ENCODE data around the gene APC.
"Not testable (repeated sequence)": the region's sequence is repeated elsewhere in the genome, so short reads cannot be mapped to it uniquely, and the experiment has no call there.

Gene APC

DNA sequence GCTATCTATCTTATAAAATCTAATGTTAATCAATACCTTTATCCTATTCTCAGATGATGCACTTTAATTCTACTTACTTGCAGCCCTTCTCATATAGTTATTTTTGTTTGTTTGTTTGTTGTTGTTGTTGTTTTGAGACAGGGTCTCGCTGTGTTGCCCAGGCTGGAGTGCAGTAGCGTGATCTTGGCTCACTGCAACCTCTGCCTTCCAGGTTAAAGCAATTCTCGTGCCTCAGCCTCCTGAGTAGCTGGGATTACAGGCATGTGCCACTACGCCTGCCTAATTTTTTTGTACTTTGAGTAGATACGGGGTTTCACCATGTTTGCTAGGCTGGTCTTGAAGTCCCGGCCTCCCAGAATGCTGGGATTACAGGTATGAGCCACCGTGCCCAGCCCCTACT, 20.8 kb upstream of the APC start:
- not testable (repeated sequence) for DNase-seq (ENCODE audit: low read depth)

DNA sequence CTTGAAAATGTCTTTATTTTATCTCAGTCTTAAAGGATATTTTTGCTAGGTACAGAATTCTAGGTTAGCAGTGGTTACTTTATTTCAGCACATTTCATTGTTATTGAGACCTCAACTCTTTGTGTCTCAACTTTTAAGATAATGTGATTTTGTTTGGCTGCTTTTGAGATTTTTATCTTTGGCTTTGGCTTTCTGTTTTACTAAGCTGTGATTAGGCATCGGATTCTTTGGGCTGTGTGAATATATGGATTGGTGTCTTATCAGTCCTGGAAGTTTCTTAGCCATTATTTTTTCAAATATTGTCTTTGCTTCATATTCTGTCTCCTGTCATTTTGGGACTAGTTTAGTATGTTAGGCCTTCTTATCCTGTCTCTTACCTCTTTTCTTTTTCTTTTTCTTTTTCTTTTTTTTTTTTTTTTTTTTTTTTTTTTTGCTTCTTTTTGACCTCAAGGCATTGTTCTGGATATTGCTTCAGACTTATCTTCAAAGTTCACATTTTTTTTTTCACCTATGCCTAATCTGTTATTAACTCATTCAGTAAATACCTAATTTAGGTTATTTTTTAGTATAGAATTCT, 20.1 kb upstream of the APC start:
- no peak for DNase-seq (ENCODE audit: low read depth)

DNA sequence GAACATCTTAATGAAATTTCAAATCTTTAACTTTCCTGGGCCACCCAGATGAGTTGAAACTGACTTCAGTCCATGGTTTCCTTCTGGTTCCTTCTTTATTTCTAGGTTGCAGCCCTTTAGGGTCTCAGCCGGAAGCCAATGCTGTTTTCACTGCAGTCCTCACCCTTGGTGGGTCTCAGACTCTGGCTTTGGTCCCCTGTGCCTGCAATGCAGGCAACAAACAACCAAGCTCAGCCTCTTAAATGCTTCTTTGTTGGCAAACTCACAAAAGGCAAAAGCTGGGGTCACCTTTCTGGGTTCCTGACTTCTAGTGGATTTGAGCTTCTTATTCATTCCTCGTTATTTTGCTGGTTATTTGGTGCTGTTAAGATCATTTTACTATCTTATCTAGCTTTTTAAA, 19.3 kb upstream of the APC start:
- DNase-seq (ENCODE audit: low read depth): no peak

DNA sequence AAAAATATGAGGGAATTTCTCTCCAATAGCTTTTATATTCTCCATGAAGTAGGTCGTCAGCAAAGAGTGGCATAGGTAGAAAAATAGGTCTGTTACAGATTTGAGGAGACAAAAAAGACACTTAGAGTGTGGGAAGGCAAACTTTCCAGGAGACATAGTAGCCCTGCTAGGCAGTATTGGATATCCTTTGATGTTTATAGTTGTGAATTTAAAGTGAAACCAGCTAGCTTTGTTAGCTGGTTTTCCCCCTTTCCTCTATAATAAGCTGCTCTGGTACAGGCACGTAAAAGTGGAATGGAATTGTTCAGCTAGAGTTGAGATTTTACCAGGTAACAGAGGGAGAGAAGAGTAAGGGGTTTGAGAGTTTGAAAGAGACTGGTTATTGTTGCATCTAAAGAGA, 17.1 kb upstream of the APC start:
- DNase-seq (ENCODE audit: low read depth): no peak

DNA sequence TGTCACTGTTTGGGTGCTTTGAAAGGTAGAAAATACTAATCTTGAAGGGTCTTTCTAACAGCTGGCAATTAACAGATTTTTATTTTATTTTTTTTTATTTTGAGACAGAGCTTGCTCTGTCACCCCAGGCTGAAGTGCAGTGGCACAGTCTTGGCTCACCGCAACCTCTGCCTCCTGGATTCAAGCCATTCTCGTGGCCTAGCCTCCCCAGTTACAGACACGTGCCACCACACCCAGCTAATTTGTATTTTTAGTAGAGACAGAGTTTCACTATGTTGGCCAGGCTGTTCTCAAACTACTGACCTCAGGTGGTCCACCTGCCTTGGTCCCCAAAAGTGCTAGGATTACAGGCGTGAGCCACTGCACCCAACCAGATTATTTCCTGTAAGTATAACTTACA, 12.8 kb upstream of the APC start:
- no peak for DNase-seq (ENCODE audit: low read depth)

DNA sequence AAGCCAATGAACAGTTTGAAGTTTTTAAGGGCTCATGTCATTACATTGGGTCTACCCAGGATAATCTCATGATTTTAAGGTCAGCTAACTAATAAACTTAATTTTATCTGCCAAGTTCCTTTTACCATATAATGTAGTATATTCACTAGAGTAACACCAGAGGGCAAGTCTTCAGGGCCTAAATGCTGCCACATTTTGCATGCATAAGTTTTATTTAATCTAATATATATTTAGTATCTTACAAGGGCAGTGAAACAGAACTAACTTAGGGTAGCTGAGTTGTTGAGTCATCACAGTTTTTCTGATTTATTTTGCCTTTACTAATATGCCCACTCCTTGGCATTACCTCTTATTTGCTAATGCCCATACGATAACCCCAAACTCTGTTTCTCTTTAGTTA, 8.1 kb upstream of the APC start:
- no peak for DNase-seq (ENCODE audit: low read depth)

DNA sequence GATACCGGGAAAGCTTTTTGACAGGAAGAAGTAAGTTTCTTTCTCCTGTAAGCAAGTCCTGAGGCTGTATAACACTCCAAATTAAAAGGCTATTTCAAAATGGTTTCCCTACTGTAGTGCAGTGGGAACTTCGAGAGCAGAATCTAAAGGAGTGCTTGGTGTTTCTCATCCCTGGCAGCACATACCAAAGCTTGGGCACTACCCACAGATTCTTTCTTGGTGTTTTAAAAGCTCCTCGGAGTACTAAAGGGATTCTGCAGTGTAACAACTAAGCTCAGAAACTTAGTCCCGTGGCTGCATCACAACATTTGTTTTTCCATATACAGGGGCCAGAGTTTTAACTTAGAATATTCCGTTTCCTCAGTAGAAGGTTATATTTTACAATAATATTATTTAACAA, 5.6 kb upstream of the APC start:
- no peak for DNase-seq (ENCODE audit: low read depth)

DNA sequence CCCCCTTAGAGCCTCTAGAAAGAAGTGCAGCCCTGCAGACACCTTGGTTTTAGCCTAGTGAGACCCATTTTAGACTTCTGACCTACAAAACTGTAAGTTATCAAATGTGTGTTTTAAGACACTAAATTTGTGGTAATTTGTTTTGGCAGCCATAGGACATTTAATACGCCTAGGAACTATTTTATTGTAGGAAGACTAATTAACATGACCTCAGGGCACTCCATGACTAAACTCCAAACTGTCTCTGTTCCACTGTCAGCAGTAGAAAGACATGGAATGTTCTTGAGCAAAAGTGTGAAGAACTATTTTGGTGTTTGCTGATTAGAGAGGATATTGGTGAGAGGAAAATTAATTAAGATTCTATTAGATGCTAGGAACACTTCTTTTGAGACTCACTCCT, 4.1 kb upstream of the APC start:
- DNase-seq (ENCODE audit: low read depth): no peak

DNA sequence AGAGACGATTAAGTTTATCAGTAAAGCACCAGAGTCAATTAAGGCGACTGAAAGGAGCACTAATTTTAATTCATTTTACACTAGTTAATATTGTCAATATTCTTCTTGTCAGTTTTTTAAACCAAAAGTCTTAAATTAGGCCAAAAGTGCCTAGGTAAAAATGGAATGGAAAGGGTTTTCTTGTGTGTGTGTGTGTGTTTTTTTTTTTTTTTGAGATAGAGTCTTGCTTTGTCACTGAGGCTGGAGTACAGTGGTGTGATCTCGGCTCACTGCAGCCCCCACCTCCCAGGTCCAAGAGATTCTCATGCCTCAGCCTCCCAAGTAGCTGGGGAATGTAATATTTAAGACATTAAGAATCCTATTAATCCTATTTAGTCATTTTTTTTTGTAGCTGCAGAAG, 3.1 kb upstream of the APC start:
- DNase-seq (ENCODE audit: low read depth): no peak

DNA sequence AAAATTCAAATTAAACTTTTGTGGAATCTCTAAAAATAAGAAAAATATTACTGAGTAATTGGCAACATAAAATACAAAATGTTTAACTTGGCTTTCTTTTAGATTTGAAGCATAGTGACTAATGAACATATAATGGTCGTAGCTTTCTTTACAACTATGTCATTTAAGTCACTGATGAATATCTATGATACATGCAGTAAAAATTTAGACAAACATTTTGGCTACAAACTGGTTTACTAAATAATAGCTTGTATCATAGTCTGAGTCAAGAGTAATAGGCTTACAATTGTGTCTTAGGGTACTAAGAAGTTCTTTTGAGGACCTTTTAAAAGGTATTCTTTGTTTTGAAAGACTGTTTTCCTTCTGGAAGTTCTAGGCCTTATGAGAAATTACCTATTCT, 2.0 kb upstream of the APC start:
- no peak for DNase-seq (ENCODE audit: low read depth)

DNA sequence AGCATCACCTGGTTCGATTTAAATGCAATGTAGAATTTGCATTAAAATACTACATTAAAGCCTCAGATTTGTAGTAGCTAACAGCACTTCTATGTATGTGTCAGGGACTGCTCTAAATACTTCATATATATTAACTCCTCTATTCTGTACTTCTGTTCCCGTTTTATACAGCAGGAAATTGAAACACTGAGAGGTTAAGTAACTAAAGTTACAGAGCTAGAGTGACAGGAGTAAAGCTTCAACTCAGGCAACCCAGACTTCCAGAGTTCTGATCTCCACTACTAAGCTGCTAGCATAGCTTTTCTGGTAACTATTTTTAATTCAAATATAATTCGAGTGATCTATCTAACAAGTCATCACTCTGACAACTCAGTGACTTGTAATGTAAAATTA, 619 bp upstream of the APC start:
- no peak for DNase-seq (ENCODE audit: low read depth)

DNA sequence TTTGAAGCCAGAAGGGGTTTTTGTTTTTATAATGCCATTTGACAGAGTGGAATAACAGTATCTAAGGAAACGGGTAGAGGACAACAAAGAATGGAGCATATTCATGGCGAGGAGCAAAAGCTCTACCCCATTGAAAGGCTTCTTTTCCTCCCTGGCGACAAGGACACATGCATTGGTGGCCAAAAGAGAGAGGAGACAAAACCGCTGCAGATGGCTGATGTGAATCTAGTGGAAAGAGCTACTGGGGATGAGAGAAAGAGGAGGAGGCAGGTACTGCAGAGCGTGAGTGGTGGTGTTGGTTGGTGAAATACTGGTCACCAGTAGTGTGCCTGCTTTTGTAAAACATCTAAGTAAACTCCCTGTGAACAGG, 491 bp downstream of the APC start:
- DNase-seq (ENCODE audit: low read depth): no peak

DNA sequence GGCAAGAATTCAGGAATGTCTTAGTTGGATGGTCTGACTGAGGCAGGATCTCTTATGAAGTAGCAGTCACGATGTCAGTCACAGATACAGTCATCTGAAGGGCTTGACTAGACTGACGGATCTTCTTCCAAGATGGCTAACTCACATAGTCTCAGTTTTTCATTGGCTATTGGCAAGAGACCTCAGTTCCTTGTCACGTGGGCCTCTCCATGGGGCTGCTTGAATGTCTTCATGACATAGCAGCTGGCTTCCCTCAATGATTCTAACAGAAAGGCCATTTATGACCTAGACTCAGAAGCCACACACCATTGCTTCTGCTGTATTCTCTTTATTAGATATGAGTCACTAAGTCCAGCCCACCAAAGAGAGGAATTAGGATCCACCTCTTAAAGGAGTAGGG, 4.7 kb downstream of the APC start:
- no peak for DNase-seq (ENCODE audit: low read depth)

DNA sequence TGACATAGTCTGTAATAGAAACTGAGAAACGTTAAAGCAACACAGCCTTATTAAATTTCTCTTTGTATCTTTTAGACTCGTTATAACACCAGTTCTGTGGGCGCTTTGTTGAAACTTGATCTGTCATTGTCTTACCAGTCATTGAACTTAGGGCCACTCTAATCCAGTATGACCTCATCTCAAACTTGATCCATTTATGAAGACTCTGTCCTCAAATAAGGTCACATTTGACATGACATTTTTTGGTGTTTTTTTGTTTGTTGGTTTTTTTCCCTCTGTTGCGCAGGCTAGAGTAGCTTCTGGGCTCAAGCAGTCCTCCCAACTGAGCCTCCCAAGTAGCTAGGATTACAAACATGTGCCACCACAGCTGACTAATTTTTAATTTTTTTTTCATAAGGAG, 5.9 kb downstream of the APC start:
- DNase-seq (ENCODE audit: low read depth): no peak

DNA sequence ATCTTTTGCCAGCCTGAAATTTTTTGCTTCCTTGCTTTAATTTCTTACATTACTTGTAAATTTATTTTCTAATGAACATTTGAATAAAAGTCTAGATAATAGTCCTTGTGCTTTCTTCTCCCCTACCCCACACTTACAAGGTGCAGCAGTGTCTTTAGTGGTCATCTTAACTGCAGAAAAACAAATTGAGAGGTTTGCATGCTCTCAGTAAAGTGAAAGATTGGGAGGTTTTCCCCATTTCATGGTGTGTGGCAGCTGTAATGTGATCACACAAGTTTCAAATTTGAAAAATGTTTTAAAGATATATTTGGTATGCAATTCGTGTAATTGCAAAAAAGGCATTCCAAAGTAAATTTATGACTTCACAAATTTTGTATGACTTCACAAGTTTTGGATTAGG, 14.7 kb downstream of the APC start:
- DNase-seq (ENCODE audit: low read depth): no peak

DNA sequence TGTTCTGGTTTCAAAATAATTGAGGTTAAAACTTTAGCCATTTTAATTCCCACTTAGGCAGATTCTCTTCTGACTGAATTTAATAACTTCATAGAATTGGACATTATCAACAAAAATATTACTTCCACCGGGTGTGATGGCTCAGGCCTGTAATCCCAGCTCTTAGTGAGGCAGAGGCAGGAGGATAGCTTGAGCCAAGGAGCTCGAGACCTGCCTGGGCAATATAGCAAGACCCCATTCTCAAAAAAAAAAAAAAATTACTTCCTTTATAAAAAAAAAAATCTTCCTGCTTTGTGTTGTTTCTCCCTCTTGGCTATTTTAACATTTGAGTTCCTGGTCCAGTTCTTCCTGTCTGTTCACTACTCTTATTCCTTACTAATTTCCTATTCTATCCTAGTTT, 18.0 kb downstream of the APC start:
- no peak for DNase-seq (ENCODE audit: low read depth)

DNA sequence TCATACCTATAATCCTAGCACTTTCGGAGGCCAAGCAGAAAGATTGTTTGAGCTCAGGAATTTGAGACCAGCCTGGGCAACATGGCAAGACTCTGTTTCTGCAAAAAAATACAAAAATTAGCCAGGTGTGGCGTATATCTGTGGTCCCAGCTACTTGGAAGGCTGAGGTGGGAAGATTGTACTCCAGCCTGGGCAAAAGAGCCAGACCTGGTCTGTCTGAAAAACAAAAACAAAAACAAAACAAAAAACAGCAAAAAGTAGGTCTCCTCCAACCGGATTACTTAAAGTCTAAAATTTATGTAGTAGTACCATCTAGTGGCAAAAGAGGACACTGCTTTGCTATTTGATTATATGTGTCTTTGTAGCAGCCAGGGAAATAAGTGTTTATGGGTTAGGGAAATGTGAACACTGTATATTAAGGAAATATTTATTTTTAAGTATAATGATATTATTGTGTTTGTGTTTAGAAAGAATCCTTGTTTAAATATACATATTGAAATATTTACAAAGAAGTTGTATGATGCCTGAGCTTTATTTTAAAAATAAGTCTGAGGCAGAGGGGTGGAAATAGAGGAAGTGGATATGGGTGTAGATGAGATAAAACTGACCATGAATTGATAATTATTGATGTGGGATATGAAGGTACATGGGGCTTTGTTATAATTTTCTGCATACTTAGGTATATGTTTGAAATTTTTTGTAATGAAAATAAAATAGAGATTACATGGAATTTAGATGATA, 20.0 kb downstream of the APC start:
- no peak for DNase-seq (ENCODE audit: low read depth)

DNA sequence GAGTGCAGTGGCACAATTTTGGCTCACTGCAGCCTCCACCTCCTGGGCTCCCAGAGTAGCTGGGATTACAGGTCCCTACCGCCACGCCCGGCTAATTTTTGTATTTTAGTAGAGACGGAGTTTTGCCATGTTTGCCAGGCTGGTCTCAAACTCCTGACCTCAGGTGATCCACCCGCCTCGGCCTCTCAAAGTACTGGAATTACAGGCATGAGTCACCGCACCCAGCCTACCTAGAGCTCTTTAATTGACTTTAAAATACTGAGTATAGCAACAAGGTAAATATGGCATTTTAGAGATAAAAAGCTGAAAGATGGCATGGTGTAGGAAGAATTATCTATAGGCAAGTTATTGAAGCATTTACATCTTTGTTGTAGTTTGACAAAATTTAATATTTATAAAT, 21.0 kb downstream of the APC start:
- no peak for DNase-seq (ENCODE audit: low read depth)

DNA sequence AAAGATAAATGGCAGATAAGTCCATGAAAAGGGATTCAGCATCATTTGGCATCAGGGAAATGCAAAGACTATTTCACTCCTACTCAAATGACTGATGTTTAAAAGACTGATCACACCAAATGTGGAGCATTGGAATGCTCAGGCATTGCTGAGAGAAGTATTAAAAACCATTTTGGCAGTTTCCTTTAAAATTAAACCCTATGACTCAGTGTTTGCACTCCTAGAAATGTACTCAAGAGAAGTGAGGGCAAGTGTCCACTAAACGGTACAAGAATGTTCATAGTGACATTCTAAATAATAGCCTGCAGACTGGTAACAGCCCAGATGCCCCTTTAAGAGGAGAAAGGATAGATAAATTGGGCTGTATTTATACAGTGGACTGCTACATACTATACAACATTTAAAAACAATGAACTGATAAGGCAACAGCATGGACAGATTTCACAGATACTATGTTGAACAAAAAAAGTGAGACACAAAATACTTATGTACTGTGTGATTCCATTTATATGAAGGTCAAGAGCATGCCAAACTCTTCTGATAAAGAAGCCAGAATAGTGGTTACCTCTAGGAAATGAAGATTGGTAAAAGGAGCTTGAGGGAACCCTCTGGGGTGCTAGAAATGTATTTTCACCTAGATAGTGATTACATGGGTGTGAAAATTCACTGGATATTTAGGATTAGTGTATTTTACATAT, 24.6 kb downstream of the APC start:
- no peak for DNase-seq (ENCODE audit: low read depth)

DNA sequence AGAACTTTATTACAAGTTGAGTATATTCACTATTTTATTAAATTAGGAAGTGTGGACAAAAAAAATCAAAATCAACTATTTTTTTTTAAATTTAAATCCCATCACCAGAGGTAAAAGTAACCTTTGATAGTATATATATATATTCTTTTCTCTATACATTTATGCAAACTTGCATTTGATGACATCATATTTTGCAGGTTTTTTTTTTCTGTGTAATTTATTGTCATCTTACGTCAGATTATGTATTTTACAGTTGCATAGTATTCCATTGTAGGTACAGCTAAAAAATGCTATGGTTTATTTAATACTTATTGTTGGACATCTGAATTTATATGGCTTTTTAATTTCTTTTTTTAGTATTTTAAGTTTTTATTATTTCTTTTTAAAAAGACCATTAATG, 25.5 kb downstream of the APC start:
- DNase-seq (ENCODE audit: low read depth): no peak

DNA sequence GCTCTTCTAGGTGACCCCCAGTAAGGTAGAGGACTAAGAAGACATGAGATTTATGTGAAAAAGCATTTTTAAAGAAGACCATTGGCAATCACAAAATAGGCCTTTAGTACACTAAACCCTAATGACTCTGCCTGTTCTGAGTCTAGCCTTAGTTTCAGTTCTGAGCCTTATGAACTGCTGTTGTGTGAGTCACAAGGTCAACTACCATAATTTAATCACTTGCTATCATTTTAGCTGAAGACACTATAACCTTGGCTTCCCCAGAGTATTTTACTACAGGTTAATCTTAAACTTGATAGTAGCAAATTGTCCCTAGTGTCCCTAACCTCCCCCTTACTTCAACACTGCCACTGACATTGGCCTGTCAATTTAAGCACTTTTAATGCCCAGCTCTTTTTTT, 34.4 kb downstream of the APC start:
- no peak for DNase-seq (ENCODE audit: low read depth)

DNA sequence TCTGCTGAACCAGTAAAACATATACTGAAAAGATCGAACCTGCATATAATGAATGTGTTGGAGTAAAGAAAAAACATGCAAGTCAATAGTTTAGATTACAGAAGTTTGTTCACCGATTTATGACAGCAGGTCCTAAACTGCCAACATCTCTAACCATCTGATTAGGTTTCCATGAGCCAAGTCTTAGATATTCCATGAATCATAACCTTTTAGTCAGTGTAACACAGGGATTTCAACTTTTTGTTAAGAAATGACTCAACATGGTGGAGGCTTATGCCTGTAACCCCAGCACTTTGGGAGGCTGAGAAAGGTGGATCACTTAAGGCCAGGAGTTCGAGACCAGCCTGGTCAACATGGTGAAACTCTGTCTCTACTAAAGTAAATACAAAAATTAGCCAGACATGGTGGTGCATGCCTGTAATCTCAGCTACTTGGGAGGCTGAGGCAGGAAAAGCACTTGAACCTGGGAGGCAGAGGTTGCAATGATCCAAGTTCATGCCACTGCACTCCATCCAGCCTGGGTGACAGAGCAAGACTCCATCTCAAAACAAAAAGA, 38.7 kb downstream of the APC start:
- no peak for DNase-seq (ENCODE audit: low read depth)

DNA sequence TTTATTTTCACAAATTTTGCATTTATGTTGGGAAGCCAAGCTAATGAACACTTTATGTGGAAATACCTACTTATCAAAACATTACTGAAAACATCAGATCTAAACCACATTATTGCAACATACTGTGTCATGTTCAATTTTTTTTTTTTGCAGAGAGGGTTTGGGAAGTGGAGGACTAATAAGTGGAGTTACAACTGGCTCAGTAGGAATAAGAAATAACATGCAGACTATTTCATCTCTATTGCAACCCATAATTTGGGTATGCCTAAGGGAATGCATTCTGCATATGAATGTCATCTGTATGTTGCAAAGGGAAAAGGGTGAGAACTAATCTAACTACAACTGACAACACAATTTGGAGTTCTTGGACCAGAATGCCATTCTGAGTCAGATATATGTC, 41.8 kb downstream of the APC start:
- DNase-seq (ENCODE audit: low read depth): no peak

DNA sequence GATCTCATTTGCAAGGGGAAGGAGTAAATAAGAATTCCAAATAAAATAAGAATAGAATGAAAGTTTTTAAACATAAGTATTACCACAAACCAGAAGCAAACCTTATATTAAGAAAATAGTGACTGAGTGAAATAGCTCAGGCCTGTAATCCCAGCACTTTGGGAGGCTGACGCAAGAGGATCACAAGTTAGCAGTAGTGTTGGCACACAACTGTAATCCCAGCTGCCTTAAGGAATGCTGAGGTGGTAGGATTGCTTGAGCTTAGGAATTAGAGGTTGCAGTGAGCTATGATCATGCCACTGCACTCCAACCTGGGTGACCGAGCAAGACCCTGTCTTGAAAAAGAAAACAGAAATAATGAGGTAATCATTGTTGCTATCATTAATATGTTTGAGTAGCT, 47.0 kb downstream of the APC start:
- DNase-seq (ENCODE audit: low read depth): no peak
